GM18517 (cell line): Measurements from ENCODE around the gene DOCK6.
"Not testable (repeated sequence)": the region's sequence is repeated elsewhere in the genome, so short reads cannot be mapped to it uniquely, and the experiment has no call there.

ENCODE experiments used
- ATAC-seq: cut with Tn5 transposase; IDR thresholded peaks from one replicate; pipeline ENCODE4 v1.9.1; 2021; ENCODE audit warnings: mild to moderate bottlenecking, moderate library complexity; ENCODE audit not compliant: unreplicated experiment

Gene DOCK6

GRCh38 chr19:11175920-11176319 is 86.4 kb downstream of the DOCK6 start:
- no peak for ATAC-seq

GRCh38 chr19:11174336-11174735 is 88.0 kb downstream of the DOCK6 start:
- no peak for ATAC-seq

- no peak for ATAC-seq
Observed at GRCh38 chr19:11173516-11174155, 88.7 kb downstream of the DOCK6 start.

- no peak for ATAC-seq
Observed at GRCh38 chr19:11172576-11172975, 89.7 kb downstream of the DOCK6 start.

GRCh38 chr19:11171144-11171543 is 91.2 kb downstream of the DOCK6 start:
- ATAC-seq: no peak

- ATAC-seq: no peak
Observed at GRCh38 chr19:11169896-11170678, 92.2 kb downstream of the DOCK6 start.

- ATAC-seq: no peak
Observed at GRCh38 chr19:11168568-11168967, 93.8 kb downstream of the DOCK6 start.

- no peak for ATAC-seq
Observed at GRCh38 chr19:11166281-11167142, 95.8 kb downstream of the DOCK6 start.

DNA sequence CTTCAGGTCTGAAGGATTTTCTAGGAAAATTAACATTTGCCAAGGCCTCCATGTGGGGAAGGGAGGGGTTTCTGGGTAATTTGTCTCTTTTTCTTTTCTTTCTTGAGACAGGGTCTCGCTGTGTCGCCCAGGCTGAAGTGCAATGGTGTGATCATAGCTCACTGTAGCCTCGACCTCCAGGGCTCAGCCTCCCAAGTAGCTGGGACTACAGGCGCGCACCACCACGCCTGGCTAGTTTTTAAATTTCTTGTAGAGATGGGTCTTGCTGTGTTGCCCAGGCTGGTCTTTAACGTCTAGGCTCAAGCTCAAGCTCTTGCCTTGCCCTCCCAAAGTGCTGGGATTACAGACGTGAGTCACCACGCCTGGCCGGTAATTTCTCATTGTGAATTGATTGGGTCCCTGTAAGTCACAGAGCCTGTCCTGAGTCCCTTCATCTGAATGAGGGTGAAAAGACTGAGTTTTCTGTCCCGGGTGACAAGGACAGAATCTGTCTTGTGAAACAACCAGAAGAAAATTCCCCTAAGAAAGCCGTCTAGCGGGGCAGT is 96.8 kb downstream of the DOCK6 start:
- no peak for ATAC-seq

- no peak for ATAC-seq
Observed at GRCh38 chr19:11164879-11165406, 97.4 kb downstream of the DOCK6 start.

DNA sequence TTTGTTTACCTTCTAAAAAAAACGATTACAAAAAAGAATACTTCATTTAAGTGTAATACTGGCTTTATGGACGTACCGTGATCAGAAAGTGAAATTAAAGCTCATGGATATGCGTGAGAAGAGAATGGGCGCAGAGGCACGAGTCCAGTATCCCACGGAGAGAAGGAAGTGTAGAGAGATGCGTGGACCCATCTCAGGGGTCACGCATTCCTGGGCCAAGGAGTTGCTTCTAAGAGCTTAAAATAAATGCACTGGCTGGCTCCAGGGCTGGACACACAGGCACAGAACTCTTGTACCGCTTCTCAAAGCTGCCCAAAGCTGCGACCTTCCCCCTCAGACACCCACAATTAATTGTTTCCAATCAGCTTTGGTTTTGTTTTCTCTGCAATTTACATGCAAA is 98.0 kb downstream of the DOCK6 start:
- no peak for ATAC-seq

DNA sequence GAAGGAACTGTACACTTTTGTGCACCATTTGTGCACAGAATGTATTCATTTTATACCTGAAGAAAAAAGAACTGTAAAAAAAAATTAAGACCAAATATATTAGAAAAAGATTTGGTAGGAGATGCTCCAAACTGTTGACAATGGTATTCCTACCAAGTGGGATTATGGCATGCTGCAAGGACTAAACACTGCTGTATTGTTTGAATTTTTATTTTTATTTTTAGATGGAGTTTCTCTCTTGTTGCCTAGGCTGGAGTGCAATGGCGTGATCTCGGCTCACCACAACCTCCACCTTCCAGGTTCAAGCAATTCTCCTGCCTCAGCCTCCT is 101.9 kb downstream of the DOCK6 start:
- not testable (repeated sequence) for ATAC-seq

DNA sequence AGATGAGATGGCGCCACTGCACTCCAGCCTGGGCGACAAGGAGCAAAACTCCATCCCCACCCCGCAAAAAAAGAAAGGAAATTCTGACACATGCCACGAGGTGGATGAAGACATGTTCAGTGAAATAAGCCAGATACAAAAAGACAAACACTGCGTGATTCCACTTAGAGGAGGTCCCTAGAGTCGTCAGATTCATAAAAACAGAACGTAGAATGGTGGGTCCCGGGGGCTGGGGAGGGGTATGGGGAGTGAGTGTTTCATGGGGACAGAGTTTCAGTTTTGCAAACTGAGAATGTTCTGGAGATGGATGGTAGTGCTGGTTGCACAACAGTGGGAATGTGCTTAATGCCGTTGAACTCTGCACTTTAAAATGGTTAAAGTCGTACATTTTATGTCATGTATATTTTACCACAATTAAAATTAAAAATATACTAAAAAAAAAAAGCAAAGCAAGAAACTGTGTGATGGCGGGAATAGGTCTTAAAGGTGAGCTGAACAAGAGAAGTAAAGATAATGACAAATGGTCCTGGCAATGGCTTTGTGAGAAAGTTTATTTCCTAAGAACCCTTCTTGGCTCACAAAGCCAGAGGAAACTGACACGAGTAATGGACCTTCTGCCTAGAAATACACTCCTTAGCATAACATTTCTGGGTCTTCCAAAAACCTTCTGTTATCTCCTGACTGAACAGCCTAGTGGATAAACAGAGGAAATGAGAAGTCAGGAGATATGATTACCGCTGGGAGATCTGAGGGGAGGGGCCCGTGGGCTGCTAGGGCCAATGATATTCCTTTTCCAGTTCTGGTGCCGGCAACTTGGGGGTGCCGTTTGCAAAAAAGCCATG is 102.5 kb downstream of the DOCK6 start:
- ATAC-seq: no peak

DNA sequence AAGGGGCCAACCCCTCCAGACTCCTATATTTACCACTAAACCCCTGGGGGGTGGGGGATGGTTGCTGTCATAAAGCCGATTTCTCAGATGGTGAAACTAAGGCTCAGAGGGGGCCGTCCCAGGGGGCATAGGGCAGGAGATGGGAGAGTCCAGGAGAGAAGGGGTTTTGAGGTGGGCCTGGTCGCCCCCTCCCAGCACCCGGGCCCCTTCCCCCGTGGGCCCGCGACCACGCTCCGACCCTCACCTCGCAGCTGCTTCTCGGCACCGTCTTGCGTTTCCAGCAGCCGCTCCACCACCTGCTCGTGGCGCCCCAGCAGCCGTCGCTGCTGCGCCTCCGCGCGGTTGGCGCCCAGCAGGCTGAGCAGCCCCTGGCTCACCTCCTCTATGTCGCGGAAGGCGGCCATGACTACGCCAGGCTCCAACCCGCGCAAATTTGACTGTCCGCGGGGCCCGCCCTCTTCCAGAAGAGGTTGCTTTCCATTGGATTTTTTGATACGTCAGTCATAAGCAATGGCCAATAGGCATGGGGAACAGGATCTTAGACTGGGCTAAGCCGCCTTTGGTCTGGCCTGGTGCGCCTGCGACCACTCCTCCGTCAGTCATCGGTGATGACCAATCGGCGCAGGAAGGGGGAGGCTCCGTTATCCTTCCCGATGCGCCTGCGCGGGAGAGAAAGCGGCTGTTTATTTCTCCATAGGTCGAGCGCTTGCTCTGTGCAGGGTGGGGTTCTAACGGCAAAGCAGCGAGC is 106.8 kb downstream of the DOCK6 start, which contains the start of gene SPC24:
SPC24 (minus strand) TSS at position 410 of the 748 bp plus-strand sequence; CDS start at position 404, 6 bp downstream.
- ATAC-seq: peak; percentile 97

- no peak for ATAC-seq
Observed at GRCh38 chr19:11154683-11155047, 107.7 kb downstream of the DOCK6 start.

DNA sequence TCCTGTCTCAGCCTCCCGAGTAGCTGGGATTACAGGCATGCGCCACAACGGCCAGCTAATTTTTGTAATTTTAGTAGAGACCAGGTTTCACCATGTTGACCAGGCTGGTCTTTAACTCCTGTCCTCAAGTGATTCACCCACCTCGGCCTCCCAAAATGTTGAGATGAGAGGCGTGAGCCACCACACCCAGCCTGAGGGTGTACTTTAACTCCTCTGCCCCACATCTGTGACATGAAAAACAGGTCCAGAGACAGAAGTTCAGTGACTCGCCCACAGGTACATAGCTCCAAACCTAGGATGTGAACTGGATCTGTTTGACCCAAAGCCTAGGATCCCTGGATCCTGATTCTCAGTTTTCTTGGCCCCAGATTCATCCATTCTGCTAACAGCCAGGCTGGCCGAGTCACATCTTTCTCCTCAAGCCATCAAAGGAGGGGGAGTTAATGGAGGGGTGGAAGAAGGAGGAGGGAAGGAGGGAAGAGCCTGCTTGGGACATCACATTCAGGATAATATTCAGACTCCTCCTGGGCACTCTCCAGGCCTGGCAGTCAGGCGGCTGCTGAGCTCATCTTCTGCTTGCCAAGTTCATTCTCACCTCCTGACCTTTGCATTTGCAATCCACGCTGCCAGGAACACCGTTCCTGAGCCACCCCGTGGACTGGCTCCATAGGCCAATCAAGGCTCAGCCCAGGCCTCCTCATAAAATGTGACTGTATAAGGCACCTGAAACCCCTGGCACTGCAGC is 109.8 kb downstream of the DOCK6 start:
- ATAC-seq: no peak

- ATAC-seq: no peak
Observed at GRCh38 chr19:11151181-11151580, 111.1 kb downstream of the DOCK6 start.
